Loucy (cell line): ENCODE measurements around the gene KIAA0753.

Experiments used
- EZH2phosphoT487 ChIP-seq: fragments of 200-600 bp; IDR thresholded peaks from 2 replicates; pipeline ENCODE4 v1.6.1; 2018; ENCODE audit warnings: antibody characterized with exemption, mild to moderate bottlenecking, moderate library complexity, borderline replicate concordance
- TF ChIP-seq, protein P1 (sequence below): fragments of 200-600 bp; sonication (generic); conservative IDR thresholded peaks from 2 replicates; pipeline ENCODE4 v1.5.1; 2014; ENCODE audit warnings: mild to moderate bottlenecking, antibody characterized with exemption, low read length

DNA sequence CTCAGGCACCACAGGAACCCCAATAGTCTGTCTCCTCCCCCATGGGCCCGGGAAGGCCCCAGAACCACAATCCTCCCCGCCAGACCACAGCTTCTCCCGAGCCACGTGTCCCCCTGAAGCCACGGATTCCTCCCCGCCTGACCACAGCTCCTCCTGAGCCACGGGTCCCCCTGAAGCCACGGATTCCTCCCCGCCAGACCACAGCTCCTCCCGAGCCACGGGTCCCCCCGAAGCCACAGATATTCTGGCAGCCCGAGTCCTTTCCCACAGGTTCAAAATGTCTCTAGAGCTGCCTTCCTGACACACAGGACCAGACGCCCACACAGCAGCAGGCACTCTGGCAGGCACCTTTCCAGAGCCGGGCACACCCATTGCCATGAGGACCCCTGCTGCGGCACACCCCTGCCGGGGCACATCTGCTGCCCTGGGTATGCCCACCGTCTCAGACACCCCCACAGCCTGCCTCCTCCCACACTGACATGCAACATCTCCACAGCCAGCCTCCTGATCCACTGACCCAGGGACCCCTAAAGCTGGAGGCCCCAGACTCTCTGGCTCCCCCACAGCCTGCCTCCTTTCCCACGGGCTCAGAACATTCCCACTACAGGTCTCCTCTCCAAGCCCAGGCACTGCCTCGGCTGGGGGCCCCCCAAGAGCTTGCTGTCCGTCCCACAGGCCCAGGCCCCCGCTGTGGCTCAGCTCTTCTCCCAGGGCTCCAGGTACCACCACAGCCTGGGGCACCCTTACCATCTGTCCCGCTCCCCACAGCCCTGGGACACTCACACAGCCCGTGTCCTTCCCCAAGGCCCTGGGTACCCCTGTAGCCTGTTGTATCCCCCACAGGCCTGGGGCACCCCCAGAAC lies 2.2 kb downstream of the KIAA0753 start:
- TF ChIP-seq, protein P1, sequence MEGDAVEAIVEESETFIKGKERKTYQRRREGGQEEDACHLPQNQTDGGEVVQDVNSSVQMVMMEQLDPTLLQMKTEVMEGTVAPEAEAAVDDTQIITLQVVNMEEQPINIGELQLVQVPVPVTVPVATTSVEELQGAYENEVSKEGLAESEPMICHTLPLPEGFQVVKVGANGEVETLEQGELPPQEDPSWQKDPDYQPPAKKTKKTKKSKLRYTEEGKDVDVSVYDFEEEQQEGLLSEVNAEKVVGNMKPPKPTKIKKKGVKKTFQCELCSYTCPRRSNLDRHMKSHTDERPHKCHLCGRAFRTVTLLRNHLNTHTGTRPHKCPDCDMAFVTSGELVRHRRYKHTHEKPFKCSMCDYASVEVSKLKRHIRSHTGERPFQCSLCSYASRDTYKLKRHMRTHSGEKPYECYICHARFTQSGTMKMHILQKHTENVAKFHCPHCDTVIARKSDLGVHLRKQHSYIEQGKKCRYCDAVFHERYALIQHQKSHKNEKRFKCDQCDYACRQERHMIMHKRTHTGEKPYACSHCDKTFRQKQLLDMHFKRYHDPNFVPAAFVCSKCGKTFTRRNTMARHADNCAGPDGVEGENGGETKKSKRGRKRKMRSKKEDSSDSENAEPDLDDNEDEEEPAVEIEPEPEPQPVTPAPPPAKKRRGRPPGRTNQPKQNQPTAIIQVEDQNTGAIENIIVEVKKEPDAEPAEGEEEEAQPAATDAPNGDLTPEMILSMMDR, result no peak
- no peak for TF ChIP-seq EZH2phosphoT487
